Bronchial epithelial cell (primary cell): ENCODE results near the gene D2HGDH. TPM values are rescaled to one million over a fixed set of nuclear protein-coding genes. Genes with fewer than 3 reads are reported as not detected.
"Not testable (repeated sequence)": the region's sequence is repeated elsewhere in the genome, so short reads cannot be mapped to it uniquely, and the experiment has no call there.

Experiments
- DNase-seq: peaks from one replicate; pipeline ENCODE4 v3.0.0-alpha.2; 2010; ENCODE audit warnings: low read depth
- FAIRE-seq: peaks from 2 replicates; lab custom pipeline; 2011; peaks lifted over from hg19 to GRCh38; lab: Jason Lieb, UNC
- H3K27me3 ChIP-seq: 2 replicates; pipeline ENCODE4 v1.5.1; 2011; ENCODE audit warnings: low read length; ENCODE audit not compliant: control insufficient read depth, insufficient read depth
- H3K36me3 ChIP-seq: 2 replicates; pipeline ENCODE4 v1.5.1; 2011; ENCODE audit warnings: low read length; ENCODE audit not compliant: control insufficient read depth, insufficient read depth
- H3K4me3 ChIP-seq: 2 replicates; pipeline ENCODE4 v1.5.1; 2011; ENCODE audit warnings: mild to moderate bottlenecking, low read depth, low read length, control low read depth
- CTCF ChIP-seq: IDR thresholded peaks from 2 replicates; pipeline ENCODE4 v1.5.1; 2011; ENCODE audit warnings: mild to moderate bottlenecking, moderate library complexity, low read length, control low read depth, inconsistent platforms; ENCODE audit not compliant: insufficient read depth, severe bottlenecking
- total RNA-seq: library from RNA; depleted of rRNA; stranded (reverse); fragments of >200 nt; gene quantifications from 2 replicates; pipeline ENCODE4 v1.2.1, GENCODE V29; 2014

Gene D2HGDH
- total RNA-seq, 1 donor from 2014 or later, result 10.3 TPM

GRCh38 chr2:241728000-241728399, 6.4 kb upstream of the D2HGDH start:
- DNase-seq, result no peak
- H3K27me3 ChIP-seq, result no peaks in the 10 kb centered on the region
- TF ChIP-seq CTCF, result no peak
- peaks cover 4% of the 10 kb centered on the region for H3K36me3 ChIP-seq
- FAIRE-seq, result no peak
- H3K4me3 ChIP-seq, result no peak overlapping the region

GRCh38 chr2:241728627-241729026, 5.8 kb upstream of the D2HGDH start:
- FAIRE-seq, result no peak
- no peak for TF ChIP-seq CTCF
- peaks cover 1% of the 10 kb centered on the region for H3K36me3 ChIP-seq

GRCh38 chr2:241729868-241730267, 4.6 kb upstream of the D2HGDH start:
- H3K27me3 ChIP-seq, result no peaks in the 10 kb centered on the region
- no peak for DNase-seq
- no peak for TF ChIP-seq CTCF
- no peak for FAIRE-seq
- peaks cover 1% of the 10 kb centered on the region for H3K36me3 ChIP-seq
- H3K4me3 ChIP-seq, result no peak overlapping the region

More at GRCh38 chr2:241728627-241729026, 5.8 kb upstream of the D2HGDH start:
- Histone ChIP-seq H3K4me3 (no peak overlapping the region), H3K27me3 (no peaks in the 10 kb centered on the region)
- no peak for DNase-seq

- no peak for FAIRE-seq
- DNase-seq, result no peak
- no peaks in the 10 kb centered on the region for H3K36me3 ChIP-seq
- no peak overlapping the region for H3K4me3 ChIP-seq
- no peaks in the 10 kb centered on the region for H3K27me3 ChIP-seq
- no peak for TF ChIP-seq CTCF
Measured at GRCh38 chr2:241730671-241731293, 3.6 kb upstream of the D2HGDH start.

- TF ChIP-seq CTCF, result peak; percentile 45
- peak; percentile 7 for DNase-seq
- H3K4me3 ChIP-seq, FAIRE-seq, H3K27me3 ChIP-seq, H3K36me3 ChIP-seq: not testable (repeated sequence)
Measured at GRCh38 chr2:241732513-241733186, 1.8 kb upstream of the D2HGDH start.
